Calu3 (cell line): Measurements from ENCODE around the gene ZBTB20. TPM values are rescaled to one million over a fixed set of nuclear protein-coding genes. Genes with fewer than 3 reads are reported as not detected.

Source experiments
- BruUV-seq: library from RNA; stranded (reverse); fragments of 400-500 nt; replicated peaks from 2 replicates; lab custom pipeline; 2021; lab: Mats Ljungman, UMichigan
- CTCF ChIA-PET: fragments of 300-600 bp; sonication (Branson Sonifier 250); formaldehyde crosslinking; loops from one replicate; lab custom pipeline; 2022; ENCODE audit warnings: antibody characterized with exemption; lab: Charles Lee
- DNase-seq: peaks from one replicate; pipeline ENCODE4 v3.0.0; 2022
- H3K27ac Mint-ChIP-seq: one replicate; pipeline ENCODE4 v1.8.0; 2022; ENCODE audit warnings: mixed read lengths; ENCODE audit not compliant: unreplicated experiment
- H3K27me3 Mint-ChIP-seq: one replicate; pipeline ENCODE4 v1.8.0; 2022; ENCODE audit warnings: mixed read lengths; ENCODE audit not compliant: unreplicated experiment
- H3K36me3 Mint-ChIP-seq: one replicate; pipeline ENCODE4 v1.8.0; 2022; ENCODE audit warnings: mild to moderate bottlenecking, moderate library complexity, mixed read lengths; ENCODE audit not compliant: insufficient read depth, unreplicated experiment
- H3K4me1 Mint-ChIP-seq: one replicate; pipeline ENCODE4 v1.8.0; 2022; ENCODE audit warnings: mild to moderate bottlenecking, low read depth, mixed read lengths; ENCODE audit not compliant: unreplicated experiment
- H3K4me3 Mint-ChIP-seq: one replicate; pipeline ENCODE4 v1.8.0; 2022; ENCODE audit warnings: mild to moderate bottlenecking, low read depth, moderate library complexity, mixed read lengths; ENCODE audit not compliant: unreplicated experiment
- H3K9me3 Mint-ChIP-seq: one replicate; pipeline ENCODE4 v1.8.0; 2022; ENCODE audit warnings: low read depth, mixed read lengths; ENCODE audit not compliant: unreplicated experiment
- intact Hi-C: fragments of 100-400 bp; cut with micrococcal nuclease; formaldehyde crosslinking; loops from one replicate; pipeline ENCODE4 v1.10.0; 2022; ENCODE audit not compliant: unreplicated experiment
- total RNA-seq: library from RNA; stranded (reverse); gene quantifications from 2 replicates; pipeline ENCODE4 v1.2.3, GENCODE V29; 2022
- TF ChIP-seq, protein P1 (sequence below): fragments of 200-600 bp; IDR thresholded peaks from one replicate; pipeline ENCODE4 v1.8.0; 2022; ENCODE audit warnings: antibody characterized with exemption; ENCODE audit not compliant: unreplicated experiment

The ZBTB20 gene
- total RNA-seq, 1 experiment from 2014 or later, result 24.1 TPM

DNA sequence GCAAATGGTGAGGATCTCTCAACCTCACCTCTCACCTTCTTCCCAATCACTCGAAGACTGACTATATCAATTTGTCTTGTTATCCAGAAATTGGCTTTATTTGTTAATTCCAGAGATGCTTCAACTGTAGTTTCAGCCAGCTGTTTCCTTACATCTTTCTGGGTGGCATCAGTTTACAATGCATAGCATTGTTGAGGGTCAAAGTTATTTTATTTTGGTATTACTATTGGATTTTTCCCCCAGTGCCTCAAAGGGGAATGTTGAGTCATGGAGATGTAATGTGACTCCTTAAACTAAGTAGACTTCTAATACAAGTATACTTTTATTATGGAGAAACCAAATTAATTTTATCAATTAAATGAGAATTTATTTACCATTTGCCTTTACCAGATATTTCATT lies 501.7 kb downstream of the ZBTB20 start:
- Mint-ChIP-seq H3K36me3 (no peaks in the 10 kb centered on the region), H3K9me3 (no peaks in the 10 kb centered on the region), H3K4me3 (no peak overlapping the region), H3K27me3 (no peaks in the 10 kb centered on the region), H3K27ac (peak overlapping the region; percentile 78), H3K4me1 (peaks cover 40% of the 10 kb centered on the region)
- DNase-seq, result no peak
- TF ChIP-seq, protein P1, sequence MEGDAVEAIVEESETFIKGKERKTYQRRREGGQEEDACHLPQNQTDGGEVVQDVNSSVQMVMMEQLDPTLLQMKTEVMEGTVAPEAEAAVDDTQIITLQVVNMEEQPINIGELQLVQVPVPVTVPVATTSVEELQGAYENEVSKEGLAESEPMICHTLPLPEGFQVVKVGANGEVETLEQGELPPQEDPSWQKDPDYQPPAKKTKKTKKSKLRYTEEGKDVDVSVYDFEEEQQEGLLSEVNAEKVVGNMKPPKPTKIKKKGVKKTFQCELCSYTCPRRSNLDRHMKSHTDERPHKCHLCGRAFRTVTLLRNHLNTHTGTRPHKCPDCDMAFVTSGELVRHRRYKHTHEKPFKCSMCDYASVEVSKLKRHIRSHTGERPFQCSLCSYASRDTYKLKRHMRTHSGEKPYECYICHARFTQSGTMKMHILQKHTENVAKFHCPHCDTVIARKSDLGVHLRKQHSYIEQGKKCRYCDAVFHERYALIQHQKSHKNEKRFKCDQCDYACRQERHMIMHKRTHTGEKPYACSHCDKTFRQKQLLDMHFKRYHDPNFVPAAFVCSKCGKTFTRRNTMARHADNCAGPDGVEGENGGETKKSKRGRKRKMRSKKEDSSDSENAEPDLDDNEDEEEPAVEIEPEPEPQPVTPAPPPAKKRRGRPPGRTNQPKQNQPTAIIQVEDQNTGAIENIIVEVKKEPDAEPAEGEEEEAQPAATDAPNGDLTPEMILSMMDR, result no peak
- intact Hi-C loops, result loop anchor here (5.0 kb wide), 1 partner anchor 72 kb away; no protein-coding TSS in a partner anchor
- CTCF ChIA-PET, result interaction anchor here (0.6 kb wide), 1 partner anchor 21 kb away, joined by 3 read pairs; no protein-coding TSS in a partner anchor
- no TSS peak for BruUV-seq

DNA sequence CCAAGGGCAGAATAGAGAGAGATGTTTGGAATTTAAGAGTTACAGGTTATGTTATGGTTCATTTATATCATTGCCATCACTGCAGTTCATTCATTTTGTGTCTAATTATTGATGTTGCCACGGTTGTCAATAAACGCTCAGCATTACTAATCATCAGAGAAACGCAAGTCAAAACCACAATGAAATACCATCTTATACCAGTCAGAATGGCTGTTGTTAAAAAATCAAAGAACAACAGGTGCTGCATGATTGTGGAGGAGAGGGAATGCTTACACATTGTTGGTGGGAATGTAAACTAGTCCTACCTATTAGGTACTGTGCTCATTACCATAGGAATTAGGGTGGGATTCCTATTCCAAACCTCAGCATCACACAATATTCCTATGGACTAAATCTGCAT lies 502.7 kb downstream of the ZBTB20 start:
- no peaks in the 10 kb centered on the region for H3K27me3 Mint-ChIP-seq
- no peak overlapping the region for H3K4me3 Mint-ChIP-seq
- no peaks in the 10 kb centered on the region for H3K9me3 Mint-ChIP-seq
- intact Hi-C loops, result loop anchor here (5.0 kb wide), 1 partner anchor 87 kb away; no protein-coding TSS in a partner anchor
- no peaks in the 10 kb centered on the region for H3K36me3 Mint-ChIP-seq
- no TSS peak for BruUV-seq
- peaks cover 30% of the 10 kb centered on the region for H3K4me1 Mint-ChIP-seq
- no peak for DNase-seq
- no peak overlapping the region for H3K27ac Mint-ChIP-seq
- TF ChIP-seq, protein P1, result no peak
- CTCF ChIA-PET, result no interaction called here

DNA sequence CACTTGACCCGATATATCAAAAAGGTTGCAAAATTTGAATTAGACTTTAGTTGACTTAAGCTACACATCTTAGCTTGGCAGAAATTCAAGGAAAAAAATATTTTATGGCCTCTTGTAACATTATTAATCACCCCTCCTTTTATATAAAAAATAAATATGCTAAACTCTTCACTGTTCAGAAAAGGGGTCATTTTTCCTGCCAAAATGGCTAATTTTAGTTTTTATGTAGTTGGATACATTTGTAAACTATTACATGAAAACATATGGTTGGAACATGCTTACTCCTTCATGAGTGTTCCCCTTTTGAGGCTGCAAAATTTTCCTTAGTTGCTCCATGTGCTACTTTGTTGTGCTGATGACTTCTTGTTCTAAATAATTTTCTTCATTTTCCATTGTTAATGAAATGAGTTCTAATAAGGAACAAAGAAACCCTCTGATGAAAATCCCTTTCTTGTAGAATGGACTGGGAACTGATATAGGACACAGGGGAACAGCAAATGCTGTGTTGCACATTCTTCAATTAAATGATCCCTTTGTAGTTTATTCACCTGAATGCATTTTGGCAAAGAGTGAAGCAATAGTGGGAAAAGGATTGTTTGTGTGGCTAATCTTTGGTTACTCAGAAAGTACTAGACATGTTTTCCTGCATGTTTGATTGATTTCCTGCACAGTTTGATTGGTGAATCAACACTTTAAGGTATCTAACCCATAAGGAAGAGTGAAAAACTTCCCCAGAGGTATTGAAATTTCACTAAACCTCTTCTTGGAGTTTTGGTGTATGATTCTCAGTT lies 503.9 kb downstream of the ZBTB20 start:
- Mint-ChIP-seq H3K27me3 (no peaks in the 10 kb centered on the region), H3K36me3 (no peaks in the 10 kb centered on the region), H3K9me3 (no peaks in the 10 kb centered on the region), H3K4me1 (peaks cover 34% of the 10 kb centered on the region), H3K4me3 (no peak overlapping the region), H3K27ac (peak overlapping the region; percentile 47)
- CTCF ChIA-PET, result no interaction called here
- TF ChIP-seq, protein P1, result no peak
- intact Hi-C loops, result loop anchor here (2.0 to 5.0 kb wide), 2 partner anchors 14 to 86 kb away; no protein-coding TSS in a partner anchor
- no peak for DNase-seq
- no TSS peak for BruUV-seq

DNA sequence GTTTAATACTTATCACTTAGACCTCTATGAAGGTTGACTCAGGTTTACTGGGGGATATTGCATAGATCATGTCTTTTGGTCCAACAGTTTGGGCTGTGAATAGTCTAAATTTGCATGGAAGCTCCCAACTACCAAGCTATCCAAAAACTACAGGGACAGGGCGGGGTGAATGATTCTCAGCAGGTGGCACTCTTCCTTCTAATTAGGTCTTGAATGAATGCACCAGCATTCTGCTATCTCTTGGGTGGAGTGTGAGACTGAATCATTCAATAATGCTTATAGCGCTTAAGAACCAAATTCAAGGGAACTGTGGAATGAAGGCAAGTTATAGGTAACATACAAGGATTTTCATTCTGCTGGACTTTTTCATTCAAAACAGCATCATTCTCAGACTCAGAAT lies 507.0 kb downstream of the ZBTB20 start:
- intact Hi-C loops, result loop anchor here (5.0 kb wide), 1 partner anchor 83 kb away; no protein-coding TSS in a partner anchor
- H3K27me3 Mint-ChIP-seq, result no peaks in the 10 kb centered on the region
- CTCF ChIA-PET, result interaction anchor here (0.6 to 1.2 kb wide), 2 partner anchors 15 to 951 kb away, joined by 3 read pairs; no protein-coding TSS in a partner anchor
- peaks cover 23% of the 10 kb centered on the region for H3K4me1 Mint-ChIP-seq
- H3K9me3 Mint-ChIP-seq, result peaks cover 8% of the 10 kb centered on the region
- H3K4me3 Mint-ChIP-seq, result no peak overlapping the region
- no peak for DNase-seq
- H3K27ac Mint-ChIP-seq, result no peak overlapping the region
- H3K36me3 Mint-ChIP-seq, result no peaks in the 10 kb centered on the region
- TF ChIP-seq, protein P1, result no peak
- no TSS peak for BruUV-seq
